Hepatocyte (in vitro differentiated cells): Measurements from ENCODE around the gene NOP56. TPM values are rescaled to one million over a fixed set of nuclear protein-coding genes. Genes with fewer than 3 reads are reported as not detected.

Experiments used
- DNase-seq: peaks from one replicate; pipeline ENCODE4 v3.0.0-alpha.2; 2016; ENCODE audit warnings: low spot score
- H2AFZ ChIP-seq: fragments of 200-600 bp; sonication (generic); 2 replicates; pipeline ENCODE4 v1.6.0; 2016; ENCODE audit warnings: antibody characterized with exemption, mild to moderate bottlenecking
- H3K27ac ChIP-seq: fragments of 200-600 bp; sonication (generic); 2 replicates; pipeline ENCODE4 v1.5.1; 2016; ENCODE audit warnings: mild to moderate bottlenecking
- H3K27me3 ChIP-seq: fragments of 200-600 bp; sonication (generic); 2 replicates; pipeline ENCODE4 v1.6.1; 2016
- H3K36me3 ChIP-seq: fragments of 200-600 bp; sonication (generic); replicated peaks from 2 replicates; pipeline ENCODE4 v1.5.1; 2016; ENCODE audit warnings: low read depth; ENCODE audit not compliant: insufficient read depth
- H3K4me1 ChIP-seq: fragments of 200-600 bp; sonication (generic); 2 replicates; pipeline ENCODE4 v1.5.1; 2016; ENCODE audit warnings: mild to moderate bottlenecking, moderate library complexity; ENCODE audit not compliant: insufficient read depth
- H3K4me2 ChIP-seq: fragments of 200-600 bp; sonication (generic); 2 replicates; pipeline ENCODE4 v1.6.0; 2016
- H3K4me3 ChIP-seq: fragments of 200-600 bp; sonication (generic); 2 replicates; pipeline ENCODE4 v1.5.1; 2016; ENCODE audit warnings: mild to moderate bottlenecking
- H3K79me2 ChIP-seq: fragments of 200-600 bp; sonication (generic); 2 replicates; pipeline ENCODE4 v1.6.0; 2017; ENCODE audit warnings: mild to moderate bottlenecking
- H3K9me2 ChIP-seq: fragments of 200-600 bp; sonication (generic); replicated peaks from 2 replicates; pipeline ENCODE4 v1.6.0; 2017; ENCODE audit warnings: mild to moderate bottlenecking; ENCODE audit not compliant: insufficient read depth
- H3K9me3 ChIP-seq: fragments of 200-600 bp; sonication (generic); 2 replicates; pipeline ENCODE4 v1.5.1; 2016; ENCODE audit warnings: low read depth, mild to moderate bottlenecking
- H4K20me1 ChIP-seq: fragments of 200-600 bp; sonication (generic); 2 replicates; pipeline ENCODE4 v1.6.0; 2016; ENCODE audit warnings: mild to moderate bottlenecking; ENCODE audit not compliant: insufficient read depth, poor library complexity, severe bottlenecking
- CTCF ChIP-seq: fragments of 200-600 bp; sonication (generic); IDR thresholded peaks from 2 replicates; pipeline ENCODE4 v1.5.1; 2016; ENCODE audit warnings: antibody characterized with exemption, mild to moderate bottlenecking; ENCODE audit not compliant: poor library complexity
- EZH2 ChIP-seq: fragments of 200-600 bp; sonication (generic); IDR thresholded peaks from 2 replicates; pipeline ENCODE4 v1.6.1; 2016; ENCODE audit warnings: antibody characterized with exemption, mild to moderate bottlenecking, borderline replicate concordance
- EZH2phosphoT487 ChIP-seq: fragments of 200-600 bp; sonication (generic); IDR thresholded peaks from one replicate; pipeline ENCODE4 v1.6.1; 2018; ENCODE audit warnings: antibody characterized with exemption, mild to moderate bottlenecking, low read depth, moderate library complexity; ENCODE audit not compliant: unreplicated experiment, severe bottlenecking
- WGBS: methylation state at CpG from one replicate; pipeline ENCODE4 v1.1.6; 2016; ENCODE audit warnings: low lambda C conversion rate; ENCODE audit errors: missing lambda C conversion rate; 5-methylcytosine and 5-hydroxymethylcytosine counted together
- polyA plus RNA-seq: library from polyadenylated mRNA; unstranded; fragments of >200 nt; fragmentation: Nextera tagmentation; extraction: Ambion mirVana; gene quantifications from 2 replicates; pipeline ENCODE4 v1.2.1, GENCODE V29; 2016
- total RNA-seq: library from RNA; depleted of rRNA; stranded (reverse); fragments of >200 nt; gene quantifications from 2 replicates; pipeline ENCODE4 v1.2.3, GENCODE V29; 2014

Gene NOP56
- total and polyA plus RNA-seq, 2 experiments from 2014 or later: 102 to 192 TPM

GRCh38 chr20:2626853-2627541 lies 25.4 kb upstream of the NOP56 start:
- Histone ChIP-seq H3K27me3 (no peaks in the 10 kb centered on the region), H3K9me2 (no peaks in the 10 kb centered on the region), H3K9me3 (no peaks in the 10 kb centered on the region), H3K27ac (no peak overlapping the region), H3K79me2 (no peaks in the 10 kb centered on the region), H3K4me2 (no peak overlapping the region), H2AFZ (no peak overlapping the region), H3K36me3 (no peaks in the 10 kb centered on the region), H4K20me1 (no peaks in the 10 kb centered on the region), H3K4me3 (no peak overlapping the region), H3K4me1 (no peaks in the 10 kb centered on the region)
- WGBS: 71% methylated on average over 9 of the region's 9 CpGs
- DNase-seq: no peak
- TF ChIP-seq EZH2: no peak
- no peak for TF ChIP-seq CTCF
- no peak for TF ChIP-seq EZH2phosphoT487

GRCh38 chr20:2631228-2631627 lies 21.2 kb upstream of the NOP56 start:
- WGBS: 26% methylated on average over 1 of the region's 1 CpG
- Histone ChIP-seq H2AFZ (no peak overlapping the region), H3K79me2 (no peaks in the 10 kb centered on the region), H4K20me1 (no peaks in the 10 kb centered on the region), H3K4me2 (no peak overlapping the region), H3K4me3 (no peak overlapping the region), H3K9me2 (no peaks in the 10 kb centered on the region), H3K27me3 (no peaks in the 10 kb centered on the region), H3K9me3 (no peaks in the 10 kb centered on the region), H3K27ac (no peak overlapping the region), H3K4me1 (no peaks in the 10 kb centered on the region), H3K36me3 (no peaks in the 10 kb centered on the region)
- no peak for DNase-seq
- TF ChIP-seq EZH2phosphoT487: no peak
- TF ChIP-seq CTCF: no peak
- no peak for TF ChIP-seq EZH2

- no peak overlapping the region for H3K4me3 ChIP-seq
- H3K4me1 ChIP-seq: no peaks in the 10 kb centered on the region
- no peaks in the 10 kb centered on the region for H3K27me3 ChIP-seq
- no peaks in the 10 kb centered on the region for H3K36me3 ChIP-seq
- H3K4me2 ChIP-seq: no peak overlapping the region
- H3K9me3 ChIP-seq: no peaks in the 10 kb centered on the region
- DNase-seq: no peak
- no peak overlapping the region for H3K27ac ChIP-seq
- 0% methylated on average over 1 of the region's 1 CpG for WGBS
- no peaks in the 10 kb centered on the region for H3K79me2 ChIP-seq
- H4K20me1 ChIP-seq: no peaks in the 10 kb centered on the region
- TF ChIP-seq CTCF (no peak), EZH2 (no peak), EZH2phosphoT487 (no peak)
- no peak overlapping the region for H2AFZ ChIP-seq
- no peaks in the 10 kb centered on the region for H3K9me2 ChIP-seq
These were observed 19.1 kb upstream of the NOP56 start for GRCh38 chr20:2633381-2633780.
